HepG2 (cell line): Measurements from ENCODE around the gene SASH1. TPM values are rescaled to one million over a fixed set of nuclear protein-coding genes. Genes with fewer than 3 reads are reported as not detected.
A peak's percentile ranks its signal among the peaks of the same experiment; 100 is the strongest.

Experiments used
- ATAC-seq: fragments of 200-7000 bp; cut with Tn5 transposase; 3 replicates; pipeline ENCODE4 v1.9.1; 2020; ENCODE audit warnings: mild to moderate bottlenecking, moderate library complexity
- BruUV-seq: library from RNA; stranded (reverse); fragments of 400-500 nt; replicated peaks from 2 replicates; lab custom pipeline; 2021; lab: Mats Ljungman, UMichigan
- CTCF ChIA-PET: fragments of 300-600 bp; formaldehyde crosslinking; extraction: SDS; loops from one replicate; lab custom pipeline; 2021; ENCODE audit warnings: low total read pairs, inconsistent platforms, low intra/inter-chr PET ratio; lab: Yijun Ruan, JAX
- POLR2A ChIA-PET: fragments of 350-600 bp; sonication (Branson Sonifier 250); formaldehyde crosslinking; loops from one replicate; lab custom pipeline; 2020; ENCODE audit warnings: antibody characterized with exemption, inconsistent platforms; lab: Yijun Ruan, JAX
- DNase-seq: peaks from one replicate; pipeline ENCODE4 v3.0.0-alpha.2; 2015; ENCODE audit warnings: low spot score
- FAIRE-seq: peaks from 3 replicates; lab custom pipeline; 2011; peaks lifted over from hg19 to GRCh38; lab: Jason Lieb, UNC
- H2AFZ ChIP-seq: one replicate; pipeline ENCODE4 v1.6.1; 2011; ENCODE audit warnings: low read length, inconsistent platforms
- H3K27ac ChIP-seq: fragments of 300-600 bp; 3 replicates; pipeline ENCODE4 v1.8.0; 2011; ENCODE audit warnings: mixed run types, mild to moderate bottlenecking, mixed read lengths, low read length, inconsistent platforms; ENCODE audit not compliant: insufficient read depth; ENCODE audit errors: extremely low read length
- H3K27me3 ChIP-seq, 2 experiments: fragments of 200-600 bp in 1 of 2; 2 replicates in 1 of 2; 3 replicates in 1 of 2; pipeline versions ENCODE4 v1.6.0 to v1.8.0; 2011; ENCODE audit warnings: low read length in 2 of 2, mild to moderate bottlenecking in 2 of 2, moderate library complexity in 2 of 2, inconsistent platforms in 1 of 2; ENCODE audit not compliant: insufficient read depth in 2 of 2, control insufficient read depth in 1 of 2
- H3K36me3 ChIP-seq, 2 experiments: fragments of 200-600 bp in 1 of 2; replicated peaks in 1 of 2; 2 replicates in 1 of 2; 3 replicates in 1 of 2; pipeline versions ENCODE4 v1.5.1 to v1.8.0; 2011; ENCODE audit warnings: low read length in 2 of 2, inconsistent platforms in 1 of 2; ENCODE audit not compliant: insufficient read depth in 2 of 2, control insufficient read depth in 1 of 2
- H3K4me1 ChIP-seq: 2 replicates; pipeline ENCODE4 v1.5.1; 2012; ENCODE audit warnings: low read length, inconsistent platforms; ENCODE audit not compliant: insufficient read depth
- H3K4me2 ChIP-seq: 2 replicates; pipeline ENCODE4 v1.6.0; 2011; ENCODE audit warnings: low read depth, low read length, inconsistent platforms
- H3K4me3 ChIP-seq, 3 experiments: fragments of 200-600 bp in 1 of 3; sonication (generic), shearing (Covaris generic) in 1 of 3; replicated peaks in 1 of 3; 2 replicates each; pipeline ENCODE4 v1.5.1; 2011 to 2016; ENCODE audit warnings: low read length in 3 of 3, inconsistent platforms in 2 of 3, low read depth in 2 of 3, mild to moderate bottlenecking in 2 of 3, control low read depth in 1 of 3, mixed read lengths in 1 of 3; ENCODE audit not compliant: insufficient read depth in 1 of 3
- H3K79me2 ChIP-seq: one replicate; pipeline ENCODE4 v1.6.1; 2011; ENCODE audit warnings: low read length, inconsistent platforms; ENCODE audit not compliant: insufficient read depth
- H3K9ac ChIP-seq: 2 replicates; pipeline ENCODE4 v1.6.0; 2011; ENCODE audit warnings: mild to moderate bottlenecking, low read depth, low read length, inconsistent platforms; ENCODE audit not compliant: insufficient read depth
- H3K9me3 ChIP-seq: 2 replicates; pipeline ENCODE4 v1.5.1; 2012; ENCODE audit warnings: mild to moderate bottlenecking, low read length
- H4K20me1 ChIP-seq: 2 replicates; pipeline ENCODE4 v1.6.0; 2011; ENCODE audit warnings: inconsistent platforms, mild to moderate bottlenecking, low read length, moderate library complexity; ENCODE audit not compliant: insufficient read depth
- DNMT3B ChIP-seq: conservative IDR thresholded peaks from 2 replicates; pipeline ENCODE4 v1.6.1; 2016; ENCODE audit warnings: missing biosample characterization, control low read depth
- FOSL2 ChIP-seq: sonication (generic); formaldehyde crosslinking; IDR thresholded peaks from 2 replicates; pipeline ENCODE4 v1.4.0; 2020; ENCODE audit warnings: missing genetic modification reagents
- GABPA ChIP-seq, 2 experiments: IDR thresholded peaks; 2 replicates each; pipeline ENCODE4 v1.6.1; 2011 to 2016; ENCODE audit warnings: low read depth in 2 of 2, low read length in 1 of 2, missing biosample characterization in 1 of 2, missing genetic modification characterization in 1 of 2
- SRSF1 ChIP-seq: fragments of 200-400 bp; formaldehyde crosslinking; optimal IDR thresholded peaks from 2 replicates; pipeline ENCODE3; 2017; ENCODE audit warnings: mild to moderate bottlenecking, low read depth, low read length, moderate library complexity
- TBP ChIP-seq: sonication (generic); formaldehyde crosslinking; IDR thresholded peaks from 2 replicates; pipeline ENCODE4 v1.5.0; 2020; ENCODE audit warnings: missing genetic modification reagents
- ZMAT3 ChIP-seq: sonication (generic); formaldehyde crosslinking; conservative IDR thresholded peaks from 2 replicates; pipeline ENCODE4 v1.7.0; 2021; ENCODE audit warnings: missing genetic modification reagents
- ZNF761 ChIP-seq: sonication (generic); formaldehyde crosslinking; conservative IDR thresholded peaks from 2 replicates; pipeline ENCODE4 v1.4.0; 2020; ENCODE audit warnings: mild to moderate bottlenecking, missing genetic modification reagents
- ZNF788 ChIP-seq: sonication (generic); formaldehyde crosslinking; IDR thresholded peaks from 2 replicates; pipeline ENCODE4 v1.5.0; 2020; ENCODE audit warnings: mild to moderate bottlenecking, missing genetic modification reagents, borderline replicate concordance
- WGBS: methylation state at CpG from one replicate; pipeline ENCODE4 v1.1.6; 2017; ENCODE audit warnings: low lambda C conversion rate; 5-methylcytosine and 5-hydroxymethylcytosine counted together
- in situ Hi-C: cut with HindIII; loops from 2 replicates; pipeline ENCODE4 v1.10.0; 2017; ENCODE audit warnings: low pct_unique_long_range_greater_than_20kb; ENCODE audit not compliant: extremely low pct_ligation_motif_present
- intact Hi-C: fragments of 100-400 bp; cut with micrococcal nuclease; formaldehyde crosslinking; loops from one replicate; pipeline ENCODE4 v1.10.0; 2022; ENCODE audit not compliant: unreplicated experiment
- polyA plus RNA-seq, 8 experiments: library from polyadenylated mRNA; depleted of rRNA in 3 of 8; stranded (reverse) in 7 of 8; unstranded in 1 of 8; fragments of >200 nt; fragmentation: Illumina TruSeq in 4 of 8; extraction: Trizol in 4 of 8; gene quantifications; 2 replicates each; pipeline versions ENCODE4 v1.2.1 to v1.2.3, GENCODE V29; 2011 to 2016; ENCODE audit warnings: low read depth in 4 of 8, missing spikeins in 1 of 8, mixed read lengths in 1 of 8; ENCODE audit not compliant: insufficient read depth in 1 of 8
- total RNA-seq, 5 experiments: library from RNA; depleted of rRNA; stranded (reverse); fragments of >200 nt; fragmentation: Illumina TruSeq; extraction: Trizol; gene quantifications; 2 replicates each; pipeline ENCODE4 v1.2.3, GENCODE V29; 2016; ENCODE audit warnings: low read depth in 1 of 5
- TF ChIP-seq, protein P1 (sequence below): IDR thresholded peaks from 2 replicates; pipeline ENCODE4 v1.6.1; 2016; ENCODE audit warnings: low read depth
- TF ChIP-seq, protein P2 (sequence below): sonication (generic); formaldehyde crosslinking; IDR thresholded peaks from 2 replicates; pipeline ENCODE4 v1.8.1; 2023; ENCODE audit warnings: mild to moderate bottlenecking, missing genetic modification reagents
- TF ChIP-seq, protein P3 (sequence below): sonication (generic); formaldehyde crosslinking; IDR thresholded peaks from 2 replicates; pipeline ENCODE4 v1.8.0; 2022; ENCODE audit warnings: mild to moderate bottlenecking, missing genetic modification reagents, moderate library complexity
- TF ChIP-seq, protein P4 (sequence below): sonication (generic); formaldehyde crosslinking; IDR thresholded peaks from 2 replicates; pipeline ENCODE4 v1.5.1; 2020; ENCODE audit warnings: mild to moderate bottlenecking, missing genetic modification reagents, borderline replicate concordance
- TF ChIP-seq, protein P5 (sequence below): sonication (generic); formaldehyde crosslinking; IDR thresholded peaks from 2 replicates; pipeline ENCODE4 v1.5.0; 2020; ENCODE audit warnings: mild to moderate bottlenecking, missing genetic modification reagents, borderline replicate concordance

The SASH1 gene
- total and polyA plus RNA-seq, 2 of the 13 experiments (the other 11 are each of a cell fraction or from before 2014, with no cell fraction given): 7.5 to 8.2 TPM

DNA sequence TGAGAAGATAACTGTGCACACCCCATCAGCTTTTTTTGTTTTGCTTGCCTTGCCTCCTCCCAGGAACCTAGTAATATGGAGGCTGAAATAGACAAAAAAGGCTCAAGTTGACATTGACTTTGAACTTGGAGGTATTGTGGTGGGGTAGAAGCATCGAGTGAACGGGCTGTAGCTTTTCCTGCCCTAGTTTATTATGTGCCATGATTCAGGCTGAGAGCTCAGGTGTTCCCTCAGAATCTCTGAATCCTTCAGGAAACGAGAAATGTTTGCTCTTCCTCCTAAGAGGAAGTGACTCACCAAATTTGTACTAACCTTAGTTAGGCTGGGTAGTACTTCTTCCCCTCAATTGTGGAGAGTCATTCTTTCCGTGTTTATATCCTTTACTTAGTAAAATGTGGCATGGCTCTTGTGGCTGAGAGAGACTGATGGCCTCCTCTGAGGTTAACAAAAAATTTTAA, 98.8 kb downstream of the SASH1 start:
- POLR2A ChIA-PET: no interaction called here
- no peak for ATAC-seq
- TF ChIP-seq ZMAT3 (no peak), DNMT3B (no peak), TBP (no peak), GABPA (IDR thresholded peaks at IDR 0.05; ENCODE audit: low read depth, low read length) (no peak), GABPA (CRISPR knock-in tag; IDR thresholded peaks at IDR 0.05; ENCODE audit: low read depth) (0 out of 2 replicates have a peak, but pooled peaks have one; percentile 18), ZNF788 (CRISPR knock-in tag) (no peak), FOSL2 (CRISPR knock-in tag) (peak; percentile 34; the same call in 1 of the 2 replicates), SRSF1 (no peak), ZNF761 (no peak)
- TF ChIP-seq, protein P1, sequence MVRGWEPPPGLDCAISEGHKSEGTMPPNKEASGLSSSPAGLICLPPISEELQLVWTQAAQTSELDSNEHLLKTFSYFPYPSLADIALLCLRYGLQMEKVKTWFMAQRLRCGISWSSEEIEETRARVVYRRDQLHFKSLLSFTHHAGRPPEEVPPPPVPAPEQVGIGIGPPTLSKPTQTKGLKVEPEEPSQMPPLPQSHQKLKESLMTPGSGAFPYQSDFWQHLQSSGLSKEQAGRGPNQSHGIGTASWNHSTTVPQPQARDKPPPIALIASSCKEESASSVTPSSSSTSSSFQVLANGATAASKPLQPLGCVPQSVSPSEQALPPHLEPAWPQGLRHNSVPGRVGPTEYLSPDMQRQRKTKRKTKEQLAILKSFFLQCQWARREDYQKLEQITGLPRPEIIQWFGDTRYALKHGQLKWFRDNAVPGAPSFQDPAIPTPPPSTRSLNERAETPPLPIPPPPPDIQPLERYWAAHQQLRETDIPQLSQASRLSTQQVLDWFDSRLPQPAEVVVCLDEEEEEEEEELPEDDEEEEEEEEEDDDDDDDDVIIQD (CRISPR knock-in tag): peak; percentile 98
- TF ChIP-seq, protein P2, sequence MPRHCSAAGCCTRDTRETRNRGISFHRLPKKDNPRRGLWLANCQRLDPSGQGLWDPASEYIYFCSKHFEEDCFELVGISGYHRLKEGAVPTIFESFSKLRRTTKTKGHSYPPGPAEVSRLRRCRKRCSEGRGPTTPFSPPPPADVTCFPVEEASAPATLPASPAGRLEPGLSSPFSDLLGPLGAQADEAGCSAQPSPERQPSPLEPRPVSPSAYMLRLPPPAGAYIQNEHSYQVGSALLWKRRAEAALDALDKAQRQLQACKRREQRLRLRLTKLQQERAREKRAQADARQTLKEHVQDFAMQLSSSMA (CRISPR knock-in tag): no peak
- TF ChIP-seq, protein P3, sequence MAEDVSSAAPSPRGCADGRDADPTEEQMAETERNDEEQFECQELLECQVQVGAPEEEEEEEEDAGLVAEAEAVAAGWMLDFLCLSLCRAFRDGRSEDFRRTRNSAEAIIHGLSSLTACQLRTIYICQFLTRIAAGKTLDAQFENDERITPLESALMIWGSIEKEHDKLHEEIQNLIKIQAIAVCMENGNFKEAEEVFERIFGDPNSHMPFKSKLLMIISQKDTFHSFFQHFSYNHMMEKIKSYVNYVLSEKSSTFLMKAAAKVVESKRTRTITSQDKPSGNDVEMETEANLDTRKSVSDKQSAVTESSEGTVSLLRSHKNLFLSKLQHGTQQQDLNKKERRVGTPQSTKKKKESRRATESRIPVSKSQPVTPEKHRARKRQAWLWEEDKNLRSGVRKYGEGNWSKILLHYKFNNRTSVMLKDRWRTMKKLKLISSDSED (CRISPR knock-in tag): no peak
- TF ChIP-seq, protein P4, sequence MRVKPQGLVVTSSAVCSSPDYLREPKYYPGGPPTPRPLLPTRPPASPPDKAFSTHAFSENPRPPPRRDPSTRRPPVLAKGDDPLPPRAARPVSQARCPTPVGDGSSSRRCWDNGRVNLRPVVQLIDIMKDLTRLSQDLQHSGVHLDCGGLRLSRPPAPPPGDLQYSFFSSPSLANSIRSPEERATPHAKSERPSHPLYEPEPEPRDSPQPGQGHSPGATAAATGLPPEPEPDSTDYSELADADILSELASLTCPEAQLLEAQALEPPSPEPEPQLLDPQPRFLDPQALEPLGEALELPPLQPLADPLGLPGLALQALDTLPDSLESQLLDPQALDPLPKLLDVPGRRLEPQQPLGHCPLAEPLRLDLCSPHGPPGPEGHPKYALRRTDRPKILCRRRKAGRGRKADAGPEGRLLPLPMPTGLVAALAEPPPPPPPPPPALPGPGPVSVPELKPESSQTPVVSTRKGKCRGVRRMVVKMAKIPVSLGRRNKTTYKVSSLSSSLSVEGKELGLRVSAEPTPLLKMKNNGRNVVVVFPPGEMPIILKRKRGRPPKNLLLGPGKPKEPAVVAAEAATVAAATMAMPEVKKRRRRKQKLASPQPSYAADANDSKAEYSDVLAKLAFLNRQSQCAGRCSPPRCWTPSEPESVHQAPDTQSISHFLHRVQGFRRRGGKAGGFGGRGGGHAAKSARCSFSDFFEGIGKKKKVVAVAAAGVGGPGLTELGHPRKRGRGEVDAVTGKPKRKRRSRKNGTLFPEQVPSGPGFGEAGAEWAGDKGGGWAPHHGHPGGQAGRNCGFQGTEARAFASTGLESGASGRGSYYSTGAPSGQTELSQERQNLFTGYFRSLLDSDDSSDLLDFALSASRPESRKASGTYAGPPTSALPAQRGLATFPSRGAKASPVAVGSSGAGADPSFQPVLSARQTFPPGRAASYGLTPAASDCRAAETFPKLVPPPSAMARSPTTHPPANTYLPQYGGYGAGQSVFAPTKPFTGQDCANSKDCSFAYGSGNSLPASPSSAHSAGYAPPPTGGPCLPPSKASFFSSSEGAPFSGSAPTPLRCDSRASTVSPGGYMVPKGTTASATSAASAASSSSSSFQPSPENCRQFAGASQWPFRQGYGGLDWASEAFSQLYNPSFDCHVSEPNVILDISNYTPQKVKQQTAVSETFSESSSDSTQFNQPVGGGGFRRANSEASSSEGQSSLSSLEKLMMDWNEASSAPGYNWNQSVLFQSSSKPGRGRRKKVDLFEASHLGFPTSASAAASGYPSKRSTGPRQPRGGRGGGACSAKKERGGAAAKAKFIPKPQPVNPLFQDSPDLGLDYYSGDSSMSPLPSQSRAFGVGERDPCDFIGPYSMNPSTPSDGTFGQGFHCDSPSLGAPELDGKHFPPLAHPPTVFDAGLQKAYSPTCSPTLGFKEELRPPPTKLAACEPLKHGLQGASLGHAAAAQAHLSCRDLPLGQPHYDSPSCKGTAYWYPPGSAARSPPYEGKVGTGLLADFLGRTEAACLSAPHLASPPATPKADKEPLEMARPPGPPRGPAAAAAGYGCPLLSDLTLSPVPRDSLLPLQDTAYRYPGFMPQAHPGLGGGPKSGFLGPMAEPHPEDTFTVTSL (CRISPR knock-in tag): no peak
- TF ChIP-seq, protein P5, sequence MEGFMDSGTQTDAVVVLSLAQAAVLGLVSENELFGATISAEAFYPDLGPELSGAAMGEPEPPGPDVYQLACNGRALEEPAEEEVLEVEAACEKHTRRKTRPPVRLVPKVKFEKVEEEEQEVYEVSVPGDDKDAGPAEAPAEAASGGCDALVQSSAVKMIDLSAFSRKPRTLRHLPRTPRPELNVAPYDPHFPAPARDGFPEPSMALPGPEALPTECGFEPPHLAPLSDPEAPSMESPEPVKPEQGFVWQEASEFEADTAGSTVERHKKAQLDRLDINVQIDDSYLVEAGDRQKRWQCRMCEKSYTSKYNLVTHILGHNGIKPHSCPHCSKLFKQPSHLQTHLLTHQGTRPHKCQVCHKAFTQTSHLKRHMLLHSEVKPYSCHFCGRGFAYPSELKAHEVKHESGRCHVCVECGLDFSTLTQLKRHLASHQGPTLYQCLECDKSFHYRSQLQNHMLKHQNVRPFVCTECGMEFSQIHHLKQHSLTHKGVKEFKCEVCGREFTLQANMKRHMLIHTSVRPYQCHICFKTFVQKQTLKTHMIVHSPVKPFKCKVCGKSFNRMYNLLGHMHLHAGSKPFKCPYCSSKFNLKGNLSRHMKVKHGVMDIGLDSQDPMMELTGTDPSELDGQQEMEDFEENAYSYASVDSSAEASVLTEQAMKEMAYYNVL (CRISPR knock-in tag): no peak

More for the DNA sequence above, 98.8 kb downstream of the SASH1 start:
- Histone ChIP-seq H3K9me3 (no peaks in the 10 kb centered on the region), H3K4me2 (no peak overlapping the region), H3K27ac (no peak overlapping the region), H4K20me1 (no peaks in the 10 kb centered on the region), H3K36me3 (peaks cover 2 to 8% of the 10 kb centered on the region in 2 experiments; a peak in 1 of 5 replicates), H3K4me1 (peaks cover 7% of the 10 kb centered on the region; the same call in 1 of the 2 replicates), H3K27me3 (no peaks in the 10 kb centered on the region), H2AFZ (no peak overlapping the region), H3K79me2 (no peaks in the 10 kb centered on the region), H3K4me3 (no peak overlapping the region), H3K9ac (no peak overlapping the region)
- FAIRE-seq: no peak
- intact Hi-C loops (no loop called here), in situ Hi-C loops (no loop called here)
- WGBS: 81% methylated on average over 4 of the region's 4 CpGs
- CTCF ChIA-PET: no interaction called here
- no TSS peak for BruUV-seq
- peak; percentile 35 for DNase-seq
